T-helper 9 cell (primary cell): ENCODE results near the gene MLH1.
"Not testable (repeated sequence)": the region's sequence is repeated elsewhere in the genome, so short reads cannot be mapped to it uniquely, and the experiment has no call there.

Source experiments
- DNase-seq: peaks from one replicate; pipeline ENCODE4 v3.0.0-alpha.2; 2020

The MLH1 gene

DNA sequence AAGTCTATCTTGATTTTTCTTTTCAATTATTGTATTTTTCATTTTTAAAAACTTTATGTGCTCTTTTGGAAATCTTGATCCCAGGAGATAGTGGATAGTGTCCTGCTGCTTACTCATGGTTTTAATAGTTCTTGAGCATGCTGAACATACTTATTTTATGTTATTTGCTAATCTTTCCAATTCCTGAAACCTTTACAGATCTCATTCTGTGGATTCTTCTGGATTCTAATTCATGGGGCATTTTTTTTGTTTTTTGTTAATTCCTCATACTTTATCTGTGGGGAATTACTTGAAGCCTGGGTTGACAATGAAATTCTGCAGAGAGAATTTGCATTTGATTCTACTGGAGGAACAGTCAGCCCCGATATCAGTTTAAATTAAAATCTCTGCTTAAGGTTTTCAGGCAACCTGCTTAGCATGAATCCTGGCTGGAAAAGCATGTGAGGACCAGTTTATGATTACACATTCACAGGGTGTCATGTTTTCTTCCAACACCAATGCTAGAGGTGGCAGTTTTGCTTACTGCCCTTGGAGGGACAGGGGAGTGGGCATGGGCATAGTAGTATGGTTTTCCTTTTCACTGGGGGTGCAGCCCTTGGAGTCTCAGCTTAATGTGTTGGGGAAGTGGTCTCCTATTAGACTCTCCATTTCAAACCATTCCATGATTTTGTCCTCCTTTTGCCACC is 46.0 kb downstream of the MLH1 start:
- no peak for DNase-seq

- DNase-seq: no peak
These were observed 46.9 kb downstream of the MLH1 start for GRCh38 chr3:37040231-37040630.

- DNase-seq: no peak
These were observed 48.4 kb downstream of the MLH1 start for GRCh38 chr3:37041546-37042195.

DNA sequence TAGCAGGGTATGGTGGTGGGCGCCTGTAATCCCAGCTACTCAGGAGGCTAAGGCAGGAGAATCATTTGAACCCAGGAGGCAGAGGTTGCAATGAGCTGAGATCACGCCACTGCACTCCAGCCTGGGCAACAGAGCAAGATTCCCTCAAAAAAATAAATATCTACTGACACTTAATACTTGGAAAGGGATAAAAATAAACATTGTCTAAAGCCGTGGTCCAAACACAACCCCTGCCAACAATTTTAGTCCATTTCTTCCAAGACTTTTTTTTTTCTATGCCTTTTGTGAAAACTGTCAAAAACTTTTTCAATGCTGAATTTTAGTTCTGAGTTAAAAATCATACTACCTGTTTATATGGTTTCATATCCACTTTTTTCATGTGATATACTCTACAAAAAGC is 49.4 kb downstream of the MLH1 start:
- not testable (repeated sequence) for DNase-seq

DNA sequence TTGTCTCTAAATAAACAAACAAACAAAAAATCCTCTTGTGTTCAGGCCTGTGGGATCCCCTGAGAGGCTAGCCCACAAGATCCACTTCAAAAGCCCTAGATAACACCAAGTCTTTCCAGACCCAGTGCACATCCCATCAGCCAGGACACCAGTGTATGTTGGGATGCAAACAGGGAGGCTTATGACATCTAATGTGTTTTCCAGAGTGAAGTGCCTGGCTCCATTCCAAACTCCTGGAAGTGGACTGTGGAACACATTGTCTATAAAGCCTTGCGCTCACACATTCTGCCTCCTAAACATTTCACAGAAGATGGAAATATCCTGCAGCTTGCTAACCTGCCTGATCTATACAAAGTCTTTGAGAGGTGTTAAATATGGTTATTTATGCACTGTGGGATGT is 57.0 kb downstream of the MLH1 start:
- DNase-seq: no peak

GRCh38 chr3:37052860-37053259 is 59.5 kb downstream of the MLH1 start:
- no peak for DNase-seq

DNA sequence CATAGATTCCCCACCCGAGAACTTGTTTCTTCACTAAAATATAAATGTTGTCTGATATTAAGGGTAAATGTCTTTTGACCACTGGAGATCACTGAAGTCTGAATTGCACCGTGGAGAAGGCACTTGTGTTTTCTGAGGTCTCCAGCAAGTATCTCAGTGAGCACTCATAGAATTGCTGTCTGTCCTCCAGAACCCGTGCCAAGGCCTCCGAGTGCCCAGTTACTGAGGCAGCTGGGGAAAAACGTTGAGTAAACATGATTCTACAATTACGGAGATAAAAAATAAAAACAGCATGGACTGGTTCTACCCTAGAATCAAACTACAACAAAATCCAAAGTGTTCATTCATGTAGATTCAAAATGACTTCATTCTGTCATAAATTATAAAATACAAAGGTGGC is 60.0 kb downstream of the MLH1 start:
- no peak for DNase-seq

- DNase-seq: no peak
These were observed 60.4 kb downstream of the MLH1 start for GRCh38 chr3:37053753-37054152.

DNA sequence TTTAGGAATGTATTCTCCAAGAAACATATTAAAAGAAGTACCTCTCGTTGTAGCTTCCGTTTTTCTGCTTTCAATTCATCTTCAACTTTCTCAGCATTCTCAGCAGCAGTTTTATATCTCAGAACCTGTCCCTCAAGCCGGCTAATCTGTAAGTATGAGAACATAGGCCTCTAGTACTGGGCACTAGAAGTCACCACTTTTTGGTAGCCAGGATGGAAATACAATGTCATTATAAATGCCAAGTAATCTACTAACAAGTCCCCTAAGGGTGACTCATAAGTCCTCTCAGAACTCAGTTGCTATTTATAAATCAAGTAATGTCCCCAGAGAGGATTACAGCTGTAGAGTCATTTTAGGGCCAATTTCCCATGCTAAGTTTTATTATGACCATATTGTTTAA is 61.1 kb downstream of the MLH1 start:
- DNase-seq: no peak

DNA sequence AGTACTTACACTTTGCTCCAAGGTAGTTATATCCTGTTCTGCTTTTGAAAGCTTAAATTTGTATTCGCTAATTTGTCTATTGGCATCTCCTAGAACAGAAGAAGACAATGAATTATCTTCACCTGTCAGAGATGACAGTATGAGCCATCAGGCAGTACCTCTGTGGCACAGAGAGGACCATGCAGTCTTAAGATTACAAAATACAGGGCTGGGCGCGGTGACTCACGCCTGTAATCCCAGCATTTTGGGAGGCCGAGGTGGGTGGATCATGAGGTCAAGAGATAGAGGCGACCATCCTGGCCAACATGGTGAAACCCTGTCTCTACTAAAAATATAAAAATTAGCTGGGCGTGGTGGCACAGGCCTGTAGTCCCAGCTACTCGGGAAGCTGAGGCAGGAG is 61.8 kb downstream of the MLH1 start:
- not testable (repeated sequence) for DNase-seq

- no peak for DNase-seq
These were observed 63.5 kb downstream of the MLH1 start for GRCh38 chr3:37056826-37057225.

DNA sequence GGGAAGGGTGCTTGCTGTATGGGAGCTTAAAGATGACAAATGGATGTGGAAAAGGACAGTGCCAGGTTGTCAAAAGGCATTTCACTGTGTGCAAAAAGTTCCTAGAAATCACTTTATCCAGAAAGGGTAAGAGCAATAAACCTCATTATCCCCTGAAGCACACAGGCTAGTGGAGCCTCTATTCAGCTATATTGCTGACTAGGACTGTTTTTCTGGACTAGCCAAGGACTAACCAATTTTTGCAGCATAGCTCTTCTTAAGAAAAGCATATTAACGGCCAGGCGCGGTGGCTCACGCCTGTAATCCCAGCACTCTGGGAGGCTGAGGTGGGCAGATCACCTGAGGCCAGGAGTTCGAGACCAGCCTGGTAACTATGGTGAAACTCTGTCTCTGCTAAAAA is 64.8 kb downstream of the MLH1 start:
- no peak for DNase-seq

DNA sequence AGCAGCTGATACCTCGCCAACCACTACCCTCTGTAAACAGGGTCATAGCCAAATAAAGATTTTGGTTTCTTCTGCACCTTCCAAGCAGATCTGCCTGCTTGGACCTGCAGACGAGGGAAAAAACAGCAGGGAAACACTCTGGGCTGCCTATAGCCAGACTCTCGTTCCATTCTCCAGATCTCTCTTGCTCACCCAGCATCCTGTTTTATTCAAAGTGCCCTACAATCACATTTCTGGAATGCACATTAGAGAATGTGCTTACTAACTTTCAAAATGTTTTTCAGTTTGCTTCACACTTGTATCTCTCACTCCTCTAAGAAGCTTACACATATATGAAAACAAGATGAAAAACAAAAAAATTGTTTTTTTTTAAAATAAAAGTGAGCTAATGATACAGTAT is 71.4 kb downstream of the MLH1 start:
- no peak for DNase-seq

- DNase-seq: no peak
These were observed 74.3 kb downstream of the MLH1 start for GRCh38 chr3:37067577-37067976.

GRCh38 chr3:37068031-37068430 is 74.7 kb downstream of the MLH1 start:
- no peak for DNase-seq

- no peak for DNase-seq
These were observed 78.6 kb downstream of the MLH1 start for GRCh38 chr3:37071921-37072320.

DNA sequence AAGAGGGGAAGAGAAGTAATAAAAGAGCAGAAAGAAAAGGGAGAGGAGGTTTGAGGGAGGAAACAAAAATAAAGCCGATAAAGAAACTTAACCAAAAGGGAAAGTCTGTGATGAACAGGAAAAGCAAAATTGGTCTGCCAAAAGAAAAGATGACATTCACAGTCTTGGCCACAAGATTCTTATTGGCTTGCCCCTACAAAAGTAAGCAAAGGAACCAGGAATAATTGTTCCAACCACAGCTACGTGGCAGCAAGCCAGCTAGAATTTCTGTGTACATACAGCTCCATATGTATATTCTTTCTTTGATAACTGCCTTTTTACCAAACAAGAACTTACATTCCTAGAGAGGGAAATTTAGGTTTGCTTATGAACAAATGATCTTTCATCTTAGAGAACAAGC is 79.6 kb downstream of the MLH1 start:
- no peak for DNase-seq

- no peak for DNase-seq
These were observed 80.9 kb downstream of the MLH1 start for GRCh38 chr3:37074178-37074577.

GRCh38 chr3:37075955-37076354 is 82.6 kb downstream of the MLH1 start:
- no peak for DNase-seq

GRCh38 chr3:37082317-37082716 is 89.0 kb downstream of the MLH1 start:
- DNase-seq: no peak

- DNase-seq: no peak
These were observed 93.6 kb downstream of the MLH1 start for GRCh38 chr3:37086918-37087317.

GRCh38 chr3:37087870-37088269 is 94.6 kb downstream of the MLH1 start:
- no peak for DNase-seq

DNA sequence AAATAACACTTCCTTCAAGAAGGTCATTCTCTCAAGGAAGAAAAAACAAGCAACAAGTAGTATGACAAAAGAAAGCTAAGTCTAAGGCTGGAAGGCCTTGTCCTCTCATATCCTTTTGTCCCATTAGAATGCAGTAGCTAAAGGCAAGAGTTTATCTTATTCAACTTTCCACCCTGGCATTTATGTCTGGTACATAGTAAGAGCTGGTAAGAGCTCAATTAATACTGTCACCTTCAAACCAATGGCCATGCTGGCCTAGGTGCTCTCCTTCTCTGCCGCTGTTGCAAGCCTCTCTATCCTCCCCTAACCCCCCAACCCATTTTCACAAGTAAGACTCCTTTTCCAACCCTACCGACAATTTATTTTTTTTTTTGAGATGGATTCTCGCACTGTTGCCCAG is 99.2 kb downstream of the MLH1 start:
- no peak for DNase-seq

- DNase-seq: no peak
These were observed 100.2 kb downstream of the MLH1 start for GRCh38 chr3:37093481-37093880.

DNA sequence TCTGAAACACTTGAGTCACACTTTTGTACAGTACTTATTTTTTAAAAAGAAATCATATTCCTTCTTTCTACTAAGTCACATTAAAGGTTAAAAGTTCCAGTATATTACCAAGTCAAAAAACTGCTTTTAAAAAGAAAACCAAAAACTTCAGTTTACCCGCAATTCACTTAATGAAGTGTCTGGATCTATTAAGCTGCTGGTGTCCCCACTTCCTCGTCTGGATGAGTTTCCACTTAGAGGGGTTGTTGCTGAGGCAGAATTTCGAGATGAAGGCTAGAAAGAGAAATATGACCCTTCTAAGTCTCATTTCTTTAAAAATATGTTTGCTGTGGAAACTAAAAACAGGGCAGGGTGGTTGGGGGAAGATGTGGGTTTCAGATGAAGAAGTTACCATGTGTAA is 101.3 kb downstream of the MLH1 start:
- no peak for DNase-seq
